Measurements from ENCODE around the gene SRSF12.

The SRSF12 gene

DNA sequence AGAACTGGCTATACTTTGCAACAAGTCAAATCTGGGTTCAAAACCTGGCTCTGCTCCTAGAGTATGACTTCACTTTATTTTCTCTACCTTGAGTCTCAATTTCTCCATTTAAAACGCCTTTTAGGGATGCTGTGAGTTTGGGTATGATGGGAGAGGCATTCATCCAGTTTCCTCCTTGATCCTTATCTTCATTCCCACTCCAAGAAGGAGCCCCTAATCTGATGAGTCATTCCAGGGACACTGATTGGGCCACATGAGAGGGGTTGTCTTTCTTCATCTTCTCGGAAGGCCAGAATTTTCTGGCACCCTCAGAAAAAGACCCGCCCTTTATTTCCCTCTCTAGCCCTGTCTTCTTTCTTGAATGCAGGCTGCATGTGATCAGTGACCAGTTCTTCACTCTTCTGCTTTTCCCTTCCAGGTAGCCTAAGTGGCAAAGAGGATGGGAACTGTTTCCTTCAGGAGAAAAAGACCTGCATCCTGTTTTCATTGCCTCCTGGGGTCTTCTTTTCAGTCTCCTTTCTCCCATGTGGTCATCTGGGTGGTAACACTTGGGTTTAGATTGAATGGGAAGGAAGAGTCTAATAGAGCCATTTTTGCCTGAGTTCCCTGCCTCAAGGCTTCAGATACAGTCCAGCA, 69.5 kb downstream of the SRSF12 start:
- no peak overlapping the region for H3K9ac ChIP-seq (ENCODE audit: low read depth, low read length)
- H3K36me3 ChIP-seq (ENCODE audit: insufficient read depth, low read length): no peaks in the 10 kb centered on the region
- peaks cover 12% of the 10 kb centered on the region for H3K4me1 ChIP-seq (ENCODE audit: insufficient read depth, low read length)
- no peaks in the 10 kb centered on the region for H3K9me3 ChIP-seq (ENCODE audit: control insufficient read depth, insufficient read depth, low read length)

DNA sequence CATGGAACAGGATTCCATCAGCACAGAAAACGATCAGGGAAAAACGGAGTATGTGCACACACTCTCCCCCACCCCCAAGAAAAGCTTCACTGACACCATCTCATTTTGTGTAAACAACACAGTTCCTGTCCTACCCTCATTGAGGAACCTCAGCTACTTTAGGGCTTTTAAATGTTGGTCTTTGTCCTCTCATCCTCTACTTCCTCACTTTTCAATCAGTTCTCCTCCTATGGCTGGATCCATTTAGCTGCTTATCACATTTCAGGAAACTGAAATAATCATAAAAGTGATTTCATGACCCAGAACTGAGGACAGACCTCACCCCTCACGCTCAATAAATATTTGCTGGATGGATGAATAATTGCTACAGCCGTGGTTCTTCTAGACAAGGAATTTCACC, 70.4 kb downstream of the SRSF12 start:
- Histone ChIP-seq H3K9ac (ENCODE audit: low read depth, low read length) (no peak overlapping the region), H3K9me3 (ENCODE audit: control insufficient read depth, insufficient read depth, low read length) (no peaks in the 10 kb centered on the region), H3K36me3 (ENCODE audit: insufficient read depth, low read length) (no peaks in the 10 kb centered on the region), H3K4me1 (ENCODE audit: insufficient read depth, low read length) (peaks cover 12% of the 10 kb centered on the region)
